ENCODE results near the gene COP1. TPM values are rescaled to one million over a fixed set of nuclear protein-coding genes. Genes with fewer than 3 reads are reported as not detected.

COP1 gene
- total and polyA plus RNA-seq, 3 donors from 2014 or later, result 63.7 to 103 (median 92.9) TPM

DNA sequence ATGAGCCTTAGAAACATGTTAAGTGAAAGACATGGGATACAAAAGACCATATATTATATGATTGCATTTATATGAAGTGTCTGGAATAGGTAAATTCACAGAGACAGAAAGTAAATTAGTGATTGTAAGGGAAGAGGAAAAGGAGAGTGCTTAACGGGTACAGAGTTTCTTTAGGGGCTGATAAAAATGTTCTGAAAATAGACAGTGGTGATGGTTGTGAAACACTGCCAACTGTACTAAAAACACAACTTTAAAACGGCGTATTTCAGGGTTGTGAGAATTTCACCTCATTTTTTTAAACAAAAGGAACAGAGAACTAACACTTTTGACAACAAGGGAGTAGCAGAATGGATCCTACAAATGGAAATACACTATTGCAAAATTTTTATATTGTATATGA, 13.4 kb downstream of the COP1 start:
- H3K36me3 ChIP-seq (ENCODE audit: low read depth, missing control alignments), result no peaks in the 10 kb centered on the region
- no peaks in the 10 kb centered on the region for H3K4me1 ChIP-seq
- intact Hi-C loops (cut with DNase I; ENCODE audit: low total_unique reads), result no loop called here
- no peak for DNase-seq
- H3K4me3 ChIP-seq, result no peak overlapping the region
- no peak overlapping the region for H3K27ac ChIP-seq
- TF ChIP-seq, protein P1, sequence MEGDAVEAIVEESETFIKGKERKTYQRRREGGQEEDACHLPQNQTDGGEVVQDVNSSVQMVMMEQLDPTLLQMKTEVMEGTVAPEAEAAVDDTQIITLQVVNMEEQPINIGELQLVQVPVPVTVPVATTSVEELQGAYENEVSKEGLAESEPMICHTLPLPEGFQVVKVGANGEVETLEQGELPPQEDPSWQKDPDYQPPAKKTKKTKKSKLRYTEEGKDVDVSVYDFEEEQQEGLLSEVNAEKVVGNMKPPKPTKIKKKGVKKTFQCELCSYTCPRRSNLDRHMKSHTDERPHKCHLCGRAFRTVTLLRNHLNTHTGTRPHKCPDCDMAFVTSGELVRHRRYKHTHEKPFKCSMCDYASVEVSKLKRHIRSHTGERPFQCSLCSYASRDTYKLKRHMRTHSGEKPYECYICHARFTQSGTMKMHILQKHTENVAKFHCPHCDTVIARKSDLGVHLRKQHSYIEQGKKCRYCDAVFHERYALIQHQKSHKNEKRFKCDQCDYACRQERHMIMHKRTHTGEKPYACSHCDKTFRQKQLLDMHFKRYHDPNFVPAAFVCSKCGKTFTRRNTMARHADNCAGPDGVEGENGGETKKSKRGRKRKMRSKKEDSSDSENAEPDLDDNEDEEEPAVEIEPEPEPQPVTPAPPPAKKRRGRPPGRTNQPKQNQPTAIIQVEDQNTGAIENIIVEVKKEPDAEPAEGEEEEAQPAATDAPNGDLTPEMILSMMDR (IDR thresholded peaks at IDR 0.05), result no peak
- no peak for TF ChIP-seq POLR2A (IDR thresholded peaks at IDR 0.05)
- H3K9me3 ChIP-seq, result no peaks in the 10 kb centered on the region
- H3K27me3 ChIP-seq, result no peaks in the 10 kb centered on the region
- WGBS, 2 donors, result 65 to 77% methylated on average over 3 of the region's 3 CpGs

DNA sequence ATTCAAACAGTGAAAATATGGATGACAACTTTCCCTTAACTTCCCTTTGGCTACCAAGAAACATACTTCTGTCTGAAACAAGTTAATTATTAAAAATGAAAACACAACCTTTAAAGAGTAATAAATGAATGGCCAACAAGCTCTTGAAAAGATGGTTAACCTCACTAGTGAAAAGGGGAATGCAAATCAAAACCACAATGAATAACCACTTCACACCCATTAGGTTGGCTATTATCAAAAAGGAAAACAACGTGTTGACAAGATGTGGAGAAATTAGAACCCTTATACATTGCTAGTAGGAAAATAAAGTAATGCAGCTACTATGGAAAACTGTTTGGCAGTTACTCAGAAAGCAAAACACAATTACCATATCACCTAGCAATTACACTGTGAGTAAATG, 14.1 kb downstream of the COP1 start:
- no peaks in the 10 kb centered on the region for H3K9me3 ChIP-seq
- H3K4me3 ChIP-seq, result no peak overlapping the region
- intact Hi-C loops (cut with DNase I; ENCODE audit: low total_unique reads), result no loop called here
- no peaks in the 10 kb centered on the region for H3K4me1 ChIP-seq
- DNase-seq, result no peak
- TF ChIP-seq, protein P1 (IDR thresholded peaks at IDR 0.05), result no peak
- no peak for TF ChIP-seq POLR2A (IDR thresholded peaks at IDR 0.05)
- WGBS, 2 donors, result 84% methylated on average over 1 of the region's 1 CpG
- no peaks in the 10 kb centered on the region for H3K36me3 ChIP-seq (ENCODE audit: low read depth, missing control alignments)
- no peak overlapping the region for H3K27ac ChIP-seq
- no peaks in the 10 kb centered on the region for H3K27me3 ChIP-seq

DNA sequence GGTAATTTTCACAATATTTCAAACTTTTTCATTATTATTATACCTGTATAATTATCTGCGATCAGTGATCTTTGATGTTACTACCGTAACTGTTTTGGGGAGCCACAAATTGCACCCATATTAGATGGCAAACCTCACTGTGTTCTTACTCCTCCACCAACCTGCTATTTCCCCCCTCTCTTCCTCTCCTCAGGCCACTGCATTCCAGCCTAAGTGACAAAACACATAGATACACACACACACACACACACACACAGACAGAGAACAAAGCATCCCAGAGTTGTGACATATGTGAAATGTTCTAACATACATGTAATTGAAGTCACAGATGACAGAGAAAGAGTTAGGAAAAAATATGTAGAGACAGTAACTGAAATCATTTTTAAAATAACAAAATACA, 18.5 kb downstream of the COP1 start:
- Histone ChIP-seq H3K27me3 (no peaks in the 10 kb centered on the region), H3K4me3 (no peak overlapping the region), H3K9me3 (no peaks in the 10 kb centered on the region), H3K4me1 (no peaks in the 10 kb centered on the region), H3K36me3 (ENCODE audit: low read depth, missing control alignments) (no peaks in the 10 kb centered on the region), H3K27ac (no peak overlapping the region)
- intact Hi-C loops (cut with DNase I; ENCODE audit: low total_unique reads), result no loop called here
- TF ChIP-seq, protein P1 (IDR thresholded peaks at IDR 0.05), result no peak
- no peak for TF ChIP-seq POLR2A (IDR thresholded peaks at IDR 0.05)
- DNase-seq, result no peak
- 96 to 100% methylated on average over 2 of the region's 2 CpGs for WGBS, 2 donors

DNA sequence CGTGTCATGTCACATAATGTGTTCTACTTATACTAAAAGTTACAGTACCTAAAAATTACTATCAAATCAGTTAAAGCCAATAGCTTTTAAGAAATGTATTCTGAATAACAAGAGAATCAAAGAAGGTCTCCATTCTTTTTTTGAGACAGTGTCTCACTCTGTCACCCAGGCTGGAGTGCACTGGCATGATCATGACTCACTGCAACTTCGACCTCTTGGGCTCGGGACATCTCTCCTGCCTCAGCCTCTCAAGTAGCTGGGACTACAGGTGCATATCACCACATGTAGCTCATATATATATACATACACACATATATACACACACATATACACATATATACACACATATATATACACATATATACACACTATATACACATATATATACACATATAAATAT, 20.1 kb downstream of the COP1 start:
- no peaks in the 10 kb centered on the region for H3K36me3 ChIP-seq (ENCODE audit: low read depth, missing control alignments)
- no peaks in the 10 kb centered on the region for H3K4me1 ChIP-seq
- H3K27ac ChIP-seq, result no peak overlapping the region
- DNase-seq, result no peak
- intact Hi-C loops (cut with DNase I; ENCODE audit: low total_unique reads), result no loop called here
- TF ChIP-seq, protein P1 (IDR thresholded peaks at IDR 0.05), result no peak
- no peak for TF ChIP-seq POLR2A (IDR thresholded peaks at IDR 0.05)
- no peaks in the 10 kb centered on the region for H3K27me3 ChIP-seq
- no peaks in the 10 kb centered on the region for H3K9me3 ChIP-seq
- WGBS, 2 donors, result 94 to 95% methylated on average over 3 of the region's 3 CpGs
- no peak overlapping the region for H3K4me3 ChIP-seq

DNA sequence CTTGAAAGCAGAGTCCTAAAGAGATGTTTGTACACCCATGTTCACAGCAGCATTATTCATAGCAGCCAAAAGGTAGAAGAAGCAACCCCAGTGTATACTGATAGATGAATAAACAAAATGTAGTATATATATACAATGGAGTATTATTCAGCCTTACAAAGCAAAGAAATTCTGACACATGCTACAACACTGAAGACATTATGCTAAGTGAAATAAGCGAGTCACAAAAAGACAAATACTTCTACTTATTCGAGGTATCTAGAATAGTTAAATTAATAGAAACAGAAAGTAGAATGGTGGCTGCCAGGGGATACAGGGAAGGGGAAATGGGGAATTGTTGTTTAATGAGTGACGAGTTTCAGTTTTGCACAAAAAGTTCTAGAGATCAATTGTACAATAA, 23.5 kb downstream of the COP1 start:
- Histone ChIP-seq H3K27me3 (no peaks in the 10 kb centered on the region), H3K4me1 (no peaks in the 10 kb centered on the region), H3K27ac (no peak overlapping the region), H3K4me3 (no peak overlapping the region), H3K9me3 (no peaks in the 10 kb centered on the region), H3K36me3 (ENCODE audit: low read depth, missing control alignments) (no peaks in the 10 kb centered on the region)
- TF ChIP-seq POLR2A (IDR thresholded peaks at IDR 0.05), result no peak
- TF ChIP-seq, protein P1 (IDR thresholded peaks at IDR 0.05), result no peak
- no peak for DNase-seq
- intact Hi-C loops (cut with DNase I; ENCODE audit: low total_unique reads), result no loop called here
- WGBS, 2 donors, result 81 to 88% methylated on average over 3 of the region's 3 CpGs
